ENCODE measurements around the gene COG4.
A peak's percentile ranks its signal among the peaks of the same experiment; 100 is the strongest.
"Not testable (repeated sequence)": the region's sequence is repeated elsewhere in the genome, so short reads cannot be mapped to it uniquely, and the experiment has no call there.

Gene COG4

GRCh38 chr16:70523076-70523742 lies at the start of gene COG4:
TSS of gene COG4 (minus strand) at chr16:70523554. CDS start at chr16:70523543, 11 bp downstream.
- peak; percentile 56 for DNase-seq

DNA sequence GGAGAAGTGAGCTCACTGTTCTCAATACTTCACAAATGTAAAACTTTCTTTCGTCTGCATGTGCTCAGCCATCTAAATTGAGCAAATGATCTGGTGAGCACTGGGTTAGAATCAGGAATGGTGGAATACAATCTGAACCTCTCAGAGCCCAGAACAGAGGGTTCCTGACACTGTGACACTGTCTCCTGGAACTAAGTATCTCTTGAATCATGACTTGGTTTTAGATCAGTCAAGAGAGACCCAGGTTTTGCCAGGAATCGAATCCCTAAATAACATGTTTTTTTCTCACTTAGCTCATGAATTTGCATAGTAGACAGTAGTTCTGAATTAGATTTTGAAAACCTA lies 49.5 kb upstream of the COG4 start:
- no peak for DNase-seq

DNA sequence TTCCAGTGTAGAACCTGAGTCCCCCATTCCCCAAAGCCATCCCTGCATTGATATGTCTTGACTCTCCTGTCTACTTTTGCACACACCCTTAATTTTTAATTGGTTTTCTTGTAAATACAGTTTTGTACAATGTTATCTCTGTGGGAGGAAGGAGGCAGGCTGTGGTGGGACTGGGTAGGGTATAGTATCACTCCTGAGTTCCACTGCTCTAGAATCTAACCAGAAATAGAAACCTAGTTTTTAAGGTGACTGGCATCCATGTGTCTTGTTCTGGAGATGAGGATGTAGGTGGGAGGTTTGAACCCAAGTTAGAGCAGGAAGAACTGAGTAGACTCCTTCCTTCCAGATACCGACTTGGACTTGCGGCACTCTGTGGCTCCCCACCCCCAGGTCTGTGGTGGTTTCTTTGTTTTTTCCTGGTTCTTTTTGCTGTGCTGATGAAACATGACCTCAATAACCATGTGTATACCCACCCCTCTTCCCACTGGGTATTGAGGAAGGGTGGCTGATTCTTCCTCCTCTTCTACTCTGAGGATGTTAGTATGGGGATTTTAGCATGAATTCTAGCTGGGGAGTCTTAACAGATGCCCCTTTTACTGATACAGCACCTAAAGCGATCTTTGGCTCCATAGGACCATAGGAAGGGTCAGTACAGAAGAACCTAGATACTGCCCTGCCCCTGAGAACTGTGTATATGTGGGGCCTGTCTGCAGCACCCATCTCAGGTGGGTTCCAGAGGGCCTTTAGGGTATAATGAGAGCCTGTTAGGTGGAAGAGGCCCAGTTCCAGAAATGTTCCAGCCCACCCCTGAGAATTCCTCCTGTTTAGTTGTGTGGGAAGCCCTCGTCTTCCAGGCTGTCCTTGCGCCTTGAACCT lies 48.9 kb upstream of the COG4 start:
- no peak for DNase-seq

GRCh38 chr16:70571623-70572022 lies 48.3 kb upstream of the COG4 start:
- DNase-seq = no peak

GRCh38 chr16:70570967-70571570 lies 47.7 kb upstream of the COG4 start:
- DNase-seq = no peak

- no peak for DNase-seq
Observed at GRCh38 chr16:70569752-70570151, 46.4 kb upstream of the COG4 start.

GRCh38 chr16:70568601-70569237 lies 45.4 kb upstream of the COG4 start:
- no peak for DNase-seq

DNA sequence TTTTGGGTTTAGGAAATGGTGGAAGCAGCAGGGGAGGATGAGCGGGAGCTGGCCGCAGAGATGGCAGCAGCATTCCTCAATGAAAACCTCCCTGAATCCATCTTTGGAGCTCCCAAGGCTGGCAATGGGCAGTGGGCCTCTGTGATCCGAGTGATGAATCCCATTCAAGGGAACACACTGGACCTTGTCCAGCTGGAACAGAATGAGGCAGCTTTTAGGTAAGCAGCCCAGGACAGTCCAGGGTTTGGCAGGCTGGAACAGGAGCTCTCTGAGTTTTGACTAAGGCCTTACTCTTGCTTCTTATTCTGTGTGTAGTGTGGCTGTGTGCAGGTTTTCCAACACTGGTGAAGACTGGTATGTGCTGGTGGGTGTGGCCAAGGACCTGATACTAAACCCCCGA lies 41.7 kb upstream of the COG4 start:
- DNase-seq = no peak

- DNase-seq = no peak
Observed at GRCh38 chr16:70563636-70564035, 40.3 kb upstream of the COG4 start.

- no peak for DNase-seq
Observed at GRCh38 chr16:70561623-70562022, 38.3 kb upstream of the COG4 start.

DNA sequence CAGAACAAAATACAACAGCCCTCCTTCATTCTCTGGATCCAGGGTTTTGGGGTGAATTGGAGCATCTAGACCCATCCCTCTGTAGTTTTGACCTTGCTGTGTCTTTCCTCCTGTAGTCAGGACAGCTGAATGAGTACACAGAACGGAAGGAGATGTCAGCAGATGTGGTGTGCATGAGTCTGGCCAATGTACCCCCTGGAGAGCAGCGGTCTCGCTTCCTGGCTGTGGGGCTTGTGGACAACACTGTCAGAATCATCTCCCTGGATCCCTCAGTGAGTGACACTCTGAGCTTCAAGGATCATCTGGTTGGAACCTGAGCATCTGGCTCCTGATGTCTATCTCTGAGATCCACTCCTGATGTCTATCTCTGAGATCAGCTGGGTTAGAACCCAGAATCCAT lies 32.7 kb upstream of the COG4 start:
- DNase-seq = no peak

- DNase-seq = no peak
Observed at GRCh38 chr16:70553645-70554044, 30.3 kb upstream of the COG4 start.

DNA sequence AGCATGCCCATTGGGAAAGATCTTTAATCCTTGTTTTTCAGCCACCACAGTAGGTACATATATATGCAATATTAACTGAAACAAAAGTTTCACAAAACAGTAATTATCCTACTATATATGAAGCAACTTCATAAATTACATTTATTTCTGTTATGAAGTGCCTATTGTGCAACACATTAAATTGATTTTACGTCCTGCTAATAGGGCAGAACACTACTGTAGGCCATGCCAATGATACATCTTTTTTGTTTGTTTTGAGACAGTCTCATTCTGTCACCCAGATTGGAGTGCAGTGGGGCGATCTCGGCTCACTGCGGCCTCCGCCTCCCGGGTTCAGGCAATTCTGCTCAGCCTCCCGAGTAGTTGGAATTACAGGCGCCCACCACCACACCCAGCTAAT lies 29.3 kb upstream of the COG4 start:
- DNase-seq = no peak

GRCh38 chr16:70551788-70552187 lies 28.4 kb upstream of the COG4 start:
- DNase-seq = no peak

GRCh38 chr16:70550082-70550481 lies 26.7 kb upstream of the COG4 start:
- DNase-seq = no peak

- DNase-seq = no peak
Observed at GRCh38 chr16:70548936-70549335, 25.6 kb upstream of the COG4 start.

- no peak for DNase-seq
Observed at GRCh38 chr16:70544548-70544947, 21.2 kb upstream of the COG4 start.

- no peak for DNase-seq
Observed at GRCh38 chr16:70540994-70541393, 17.6 kb upstream of the COG4 start.

GRCh38 chr16:70534971-70535370 lies 11.6 kb upstream of the COG4 start:
- no peak for DNase-seq

GRCh38 chr16:70529954-70530353 lies 6.6 kb upstream of the COG4 start:
- DNase-seq = not testable (repeated sequence)

DNA sequence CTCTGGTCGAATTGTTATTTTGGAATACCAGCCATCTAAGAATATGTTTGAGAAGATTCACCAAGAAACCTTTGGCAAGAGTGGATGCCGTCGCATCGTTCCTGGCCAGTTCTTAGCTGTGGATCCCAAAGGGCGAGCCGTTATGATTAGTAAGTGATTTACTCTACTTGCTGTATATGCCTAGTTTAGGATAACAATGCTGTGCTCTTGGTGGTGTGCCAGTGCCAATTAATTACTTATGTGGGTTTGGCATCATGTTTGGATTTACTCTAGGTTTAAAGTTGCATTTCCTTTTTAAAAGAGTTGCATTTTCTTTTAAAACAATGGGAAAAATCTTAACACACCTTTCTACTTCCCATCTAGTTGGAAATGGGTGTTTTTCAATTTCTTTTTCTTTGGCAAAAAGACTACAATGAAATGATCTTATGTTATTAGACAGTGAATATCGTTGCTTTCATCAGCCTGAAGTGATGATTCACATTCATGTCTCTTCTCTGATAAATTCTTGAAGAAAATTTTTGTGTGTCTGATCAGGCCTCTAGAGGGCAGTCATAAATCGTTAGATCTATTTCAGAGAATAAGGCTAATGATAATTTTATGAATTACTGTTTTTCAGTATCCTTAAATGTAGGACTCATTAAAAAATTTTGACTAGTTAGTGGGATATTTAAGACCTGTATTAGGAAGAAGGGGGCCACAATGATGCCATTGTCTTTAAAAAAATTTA lies 5.9 kb upstream of the COG4 start:
- DNase-seq = no peak

- DNase-seq = no peak
Observed at GRCh38 chr16:70527315-70527996, 4.1 kb upstream of the COG4 start.

Data from NCI-H2029 (cell line).